Adipose tissue (tissue), 3 donors: ENCODE results near the gene LOXL3. TPM values are rescaled to one million over a fixed set of nuclear protein-coding genes. Genes with fewer than 3 reads are reported as not detected.
"Not testable (repeated sequence)": the region's sequence is repeated elsewhere in the genome, so short reads cannot be mapped to it uniquely, and the experiment has no call there.

ENCODE experiments used
- H3K27ac ChIP-seq: one replicate; pipeline ENCODE4 v1.5.1; 2013; ENCODE audit warnings: low read depth, low read length
- WGBS, 3 donors: extraction: QIAGEN DNeasy Blood & Tissue Kit; methylation state at CpG; one replicate each; pipeline ENCODE4 v1.1.7; 2013; 5-methylcytosine and 5-hydroxymethylcytosine counted together
- polyA plus RNA-seq, 3 donors: library from polyadenylated mRNA; stranded (reverse); fragments of 200-250 nt; gene quantifications; one replicate each; pipeline ENCODE4 v1.2.3, GENCODE V29; 2013
- donor health status: healthy with polysubstance abuse.
- donor health status: Bipolar disorder and iron deficiency.
- donor health status: healthy.

LOXL3 gene
- polyA plus RNA-seq, 3 donors: 0.78 to 4.7 (median 2.8) TPM

- no peak overlapping the region for H3K27ac ChIP-seq
Observed at GRCh38 chr2:74576863-74577229, 23.1 kb upstream of the LOXL3 start.

GRCh38 chr2:74576211-74576862, 22.6 kb upstream of the LOXL3 start:
- no peak overlapping the region for H3K27ac ChIP-seq
- WGBS, 3 donors: 74 to 80% (median 78%) methylated on average over 7 of the region's 7 CpGs

More at GRCh38 chr2:74576863-74577229, 23.1 kb upstream of the LOXL3 start:
- 3 to 33% (median 8%) methylated on average over 1 of the region's 1 CpG for WGBS, 3 donors

GRCh38 chr2:74575320-74575719, 21.6 kb upstream of the LOXL3 start:
- 81 to 94% (median 92%) methylated on average over 4 of the region's 4 CpGs for WGBS, 3 donors
- no peak overlapping the region for H3K27ac ChIP-seq

- no peak overlapping the region for H3K27ac ChIP-seq
- WGBS, 3 donors: 26 to 60% (median 39%) methylated on average over 7 of the region's 7 CpGs
Observed at GRCh38 chr2:74573747-74574562, 20.2 kb upstream of the LOXL3 start.

GRCh38 chr2:74572178-74572925, 18.6 kb upstream of the LOXL3 start:
- no peak overlapping the region for H3K27ac ChIP-seq
- 53 to 88% (median 82%) methylated on average over 3 of the region's 3 CpGs for WGBS, 3 donors

- 56 to 91% (median 73%) methylated on average over 1 of the region's 1 CpG for WGBS, 3 donors
Observed at GRCh38 chr2:74571058-74571457, 17.3 kb upstream of the LOXL3 start.

GRCh38 chr2:74569686-74570085, 15.9 kb upstream of the LOXL3 start:
- WGBS, 3 donors: 83 to 92% (median 91%) methylated on average over 1 of the region's 1 CpG
- H3K27ac ChIP-seq: no peak overlapping the region

More at GRCh38 chr2:74571058-74571457, 17.3 kb upstream of the LOXL3 start:
- no peak overlapping the region for H3K27ac ChIP-seq

- H3K27ac ChIP-seq: no peak overlapping the region
- 45 to 80% (median 51%) methylated on average over 5 of the region's 5 CpGs for WGBS, 3 donors
Observed at GRCh38 chr2:74567881-74568280, 14.1 kb upstream of the LOXL3 start.

- no peak overlapping the region for H3K27ac ChIP-seq
Observed at GRCh38 chr2:74566754-74567085, 13.0 kb upstream of the LOXL3 start.

GRCh38 chr2:74566076-74566753, 12.5 kb upstream of the LOXL3 start:
- WGBS, 3 donors: 69 to 76% (median 73%) methylated on average over 7 of the region's 7 CpGs
- no peak overlapping the region for H3K27ac ChIP-seq

GRCh38 chr2:74564222-74564621, 10.5 kb upstream of the LOXL3 start:
- no peak overlapping the region for H3K27ac ChIP-seq
- WGBS, 3 donors: 68 to 85% (median 71%) methylated on average over 5 of the region's 5 CpGs

- no peak overlapping the region for H3K27ac ChIP-seq
- 77 to 80% (median 80%) methylated on average over 7 of the region's 7 CpGs for WGBS, 3 donors
Observed at GRCh38 chr2:74562126-74562775, 8.5 kb upstream of the LOXL3 start.

- 95 to 100% (median 100%) methylated on average over 1 of the region's 1 CpG for WGBS, 3 donors
- not testable (repeated sequence) for H3K27ac ChIP-seq
Observed at GRCh38 chr2:74561022-74561421, 7.3 kb upstream of the LOXL3 start.

GRCh38 chr2:74560591-74560990, 6.8 kb upstream of the LOXL3 start:
- WGBS, 3 donors: 56 to 66% (median 56%) methylated on average over 6 of the region's 6 CpGs
- H3K27ac ChIP-seq: no peak overlapping the region

GRCh38 chr2:74559912-74560311, 6.2 kb upstream of the LOXL3 start:
- no peak overlapping the region for H3K27ac ChIP-seq
- WGBS, 3 donors: 47 to 51% (median 49%) methylated on average over 5 of the region's 5 CpGs

GRCh38 chr2:74558284-74559230, 4.8 kb upstream of the LOXL3 start:
- WGBS, 3 donors: 54 to 65% (median 61%) methylated on average over 7 of the region's 7 CpGs
- H3K27ac ChIP-seq: no peak overlapping the region

GRCh38 chr2:74556831-74557370, 3.2 kb upstream of the LOXL3 start:
- 87 to 97% (median 91%) methylated on average over 6 of the region's 6 CpGs for WGBS, 3 donors
- H3K27ac ChIP-seq: no peak overlapping the region
